ENCODE data around the gene EFNA4. TPM values are rescaled to one million over a fixed set of nuclear protein-coding genes. Genes with fewer than 3 reads are reported as not detected.

Gene EFNA4
- total and polyA plus RNA-seq, 2 of the 4 experiments (the other 2 are of a cell fraction), result 3.8 to 11.8 TPM

GRCh38 chr1:155079487-155080311, 16.2 kb downstream of the EFNA4 start:
- in situ Hi-C loops (cut with MboI; ENCODE audit: low sequenced_read_pairs), result no loop called here
- ATAC-seq (ENCODE audit: low read depth), result no peak
- H3K79me1 ChIP-seq (ENCODE audit: low read depth in 1 of 2, low read length in 2 of 2), result no peaks in the 10 kb centered on the region

More at GRCh38 chr1:155079487-155080311, 16.2 kb downstream of the EFNA4 start:
- TF ChIP-seq RCOR1 (IDR thresholded peaks at IDR 0.05; ENCODE audit: insufficient replicate concordance, low read length), result no peak
- no TSS peak for BruUV-seq (replicated peaks)
- H3K4ac ChIP-seq (ENCODE audit: low read depth, low read length), result no peak overlapping the region
- no peak overlapping the region for H3K27ac ChIP-seq (ENCODE audit: insufficient read depth, low read length)
- no peak overlapping the region for H4K91ac ChIP-seq (ENCODE audit: insufficient read depth, low read depth, low read length)
- no peak overlapping the region for H2BK5ac ChIP-seq (ENCODE audit: low read depth, low read length, poor library complexity, severe bottlenecking)
- peak overlapping the region; percentile 56 for H2AK9ac ChIP-seq (replicated peaks; ENCODE audit: low read depth, low read length, poor library complexity)
- 0 out of 2 replicates have a peak, but pooled peaks cover 3% of the 10 kb centered on the region for H3K9me1 ChIP-seq (ENCODE audit: insufficient read depth, low read length)
- dilution Hi-C loops (cut with HindIII; ENCODE audit: low sequenced_read_pairs, unreplicated experiment) (no loop called here), intact Hi-C loops (cut with micrococcal nuclease) (loop anchor here (10.0 kb wide), 1 partner anchor 605 kb away; no protein-coding TSS in a partner anchor)
- H2BK15ac ChIP-seq (ENCODE audit: low read depth, low read length), result no peak overlapping the region
- H3K36me3 ChIP-seq (ENCODE audit: control insufficient read depth, insufficient read depth, low read length), result no peaks in the 10 kb centered on the region
- H3K27me3 ChIP-seq (ENCODE audit: control insufficient read depth, insufficient read depth, low read length), result peaks cover 74% of the 10 kb centered on the region
- no peak overlapping the region for H2BK120ac ChIP-seq (ENCODE audit: low read depth, low read length)
- no peak overlapping the region for H3K18ac ChIP-seq (ENCODE audit: low read depth, low read length)
- H3K9ac ChIP-seq (ENCODE audit: low read depth, low read length), result no peak overlapping the region
- ChIA-PET CTCF (no interaction called here), POLR2A (ENCODE audit: unreplicated experiment) (no interaction called here)
- H3K9me3 ChIP-seq (ENCODE audit: control insufficient read depth, insufficient read depth, low read length), result no peaks in the 10 kb centered on the region
- no peak overlapping the region for H3K56ac ChIP-seq (ENCODE audit: extremely low read depth, insufficient read depth, low read length)
- H4K20me1 ChIP-seq (ENCODE audit: insufficient read depth, low read length), result peaks cover 11% of the 10 kb centered on the region
- H3K14ac ChIP-seq (replicated peaks; ENCODE audit: low read depth, low read length), result no peak overlapping the region
- no peak overlapping the region for H4K5ac ChIP-seq (ENCODE audit: low read depth, low read length)
- H3K4me3 ChIP-seq (ENCODE audit: insufficient read depth, low read depth, low read length), result no peak overlapping the region
- no peak overlapping the region for H2BK20ac ChIP-seq (ENCODE audit: low read depth, low read length)
- peaks cover 6% of the 10 kb centered on the region; the same call in 1 of the 2 replicates for H3K4me1 ChIP-seq (ENCODE audit: control insufficient read depth, insufficient read depth, low read length)
- DNase-seq, result no peak
- peak overlapping the region; percentile 36 for H2AFZ ChIP-seq (replicated peaks; ENCODE audit: low read length, poor library complexity)
- H3K23ac ChIP-seq (ENCODE audit: low read depth, low read length), result no peak overlapping the region
- WGBS, 2 experiments (ENCODE audit: extremely low coverage in 2 of 2, insufficient read length in 1 of 2), result 3% methylated on average over 24 of the region's 67 CpGs; no CpG with 5 or more reads in 1 of the 2 experiments
- peak overlapping the region; percentile 33; the same call in 1 of the 2 replicates for H2AK5ac ChIP-seq (ENCODE audit: low read depth, low read length)
- no peak overlapping the region; the same call in 1 of the 2 replicates for H3K4me2 ChIP-seq (ENCODE audit: low read depth, low read length)
- no peak overlapping the region for H4K8ac ChIP-seq (ENCODE audit: low read depth in 2 of 2, low read length in 2 of 2)
